Thyroid gland (tissue), 4 donors: Measurements from ENCODE around the gene IFIT5. TPM values are rescaled to one million over a fixed set of nuclear protein-coding genes. Genes with fewer than 3 reads are reported as not detected.
A peak's percentile ranks its signal among the peaks of the same experiment; 100 is the strongest.

Source experiments
- DNase-seq, 2 donors: peaks; one replicate each; pipeline ENCODE4 v3.0.0-alpha.2; 2019
- H3K27ac ChIP-seq, 3 donors: fragments of 200-600 bp; sonication (generic); 1 replicate in 2 of 3; 2 replicates in 1 of 3; pipeline ENCODE4 v1.5.1; 2016 to 2019; ENCODE audit warnings: mild to moderate bottlenecking in 1 of 3, moderate library complexity in 1 of 3
- H3K27me3 ChIP-seq: fragments of 200-600 bp; sonication (generic); one replicate; pipeline ENCODE4 v1.5.1; 2019
- H3K36me3 ChIP-seq, 2 donors: fragments of 200-600 bp; sonication (generic); one replicate each; pipeline ENCODE4 v1.5.1; 2016 to 2019
- H3K4me1 ChIP-seq, 2 donors: fragments of 200-600 bp; sonication (generic); one replicate each; pipeline ENCODE4 v1.5.1; 2017 to 2019
- H3K4me3 ChIP-seq, 3 donors: fragments of 200-600 bp; sonication (generic); replicated peaks in 1 of 3; 1 replicate in 2 of 3; 2 replicates in 1 of 3; pipeline ENCODE4 v1.5.1; 2016; ENCODE audit warnings: mild to moderate bottlenecking in 1 of 3
- H3K9me3 ChIP-seq: fragments of 200-600 bp; sonication (generic); one replicate; pipeline ENCODE4 v1.5.1; 2017
- POLR2A ChIP-seq, 2 donors: fragments of 450-650 bp; IDR thresholded peaks; one replicate each; pipeline ENCODE4 v1.6.1; 2017; ENCODE audit warnings: antibody characterized with exemption in 2 of 2, mild to moderate bottlenecking in 2 of 2, moderate library complexity in 1 of 2
- WGBS, 2 donors: methylation state at CpG; one replicate each; pipeline ENCODE4 v1.1.5; 2017; 5-methylcytosine and 5-hydroxymethylcytosine counted together
- intact Hi-C: fragments of 100-400 bp; cut with DNase I; formaldehyde crosslinking; loops from one replicate; pipeline ENCODE4 v1.15.1; 2023
- total RNA-seq, 4 donors: library from RNA; depleted of rRNA; stranded (reverse); fragments of >200 nt; gene quantifications; one replicate each; pipeline ENCODE4 v1.2.3, GENCODE V29; 2016
- TF ChIP-seq, protein P1 (sequence below), 6 experiments: fragments of 200-600 bp in 3 of 6; fragments of 450-650 bp in 3 of 6; sonication (generic) in 3 of 6; IDR thresholded peaks; one replicate each; pipeline ENCODE4 v1.5.1; 2016 to 2019; ENCODE audit warnings: antibody characterized with exemption in 6 of 6, mild to moderate bottlenecking in 2 of 6, inconsistent platforms in 1 of 6, moderate library complexity in 1 of 6

Gene IFIT5, protein sequence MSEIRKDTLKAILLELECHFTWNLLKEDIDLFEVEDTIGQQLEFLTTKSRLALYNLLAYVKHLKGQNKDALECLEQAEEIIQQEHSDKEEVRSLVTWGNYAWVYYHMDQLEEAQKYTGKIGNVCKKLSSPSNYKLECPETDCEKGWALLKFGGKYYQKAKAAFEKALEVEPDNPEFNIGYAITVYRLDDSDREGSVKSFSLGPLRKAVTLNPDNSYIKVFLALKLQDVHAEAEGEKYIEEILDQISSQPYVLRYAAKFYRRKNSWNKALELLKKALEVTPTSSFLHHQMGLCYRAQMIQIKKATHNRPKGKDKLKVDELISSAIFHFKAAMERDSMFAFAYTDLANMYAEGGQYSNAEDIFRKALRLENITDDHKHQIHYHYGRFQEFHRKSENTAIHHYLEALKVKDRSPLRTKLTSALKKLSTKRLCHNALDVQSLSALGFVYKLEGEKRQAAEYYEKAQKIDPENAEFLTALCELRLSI
- 10 to 100 TPM; 13.7 to 23.0 (median 17.1) TPM for total RNA-seq

DNA sequence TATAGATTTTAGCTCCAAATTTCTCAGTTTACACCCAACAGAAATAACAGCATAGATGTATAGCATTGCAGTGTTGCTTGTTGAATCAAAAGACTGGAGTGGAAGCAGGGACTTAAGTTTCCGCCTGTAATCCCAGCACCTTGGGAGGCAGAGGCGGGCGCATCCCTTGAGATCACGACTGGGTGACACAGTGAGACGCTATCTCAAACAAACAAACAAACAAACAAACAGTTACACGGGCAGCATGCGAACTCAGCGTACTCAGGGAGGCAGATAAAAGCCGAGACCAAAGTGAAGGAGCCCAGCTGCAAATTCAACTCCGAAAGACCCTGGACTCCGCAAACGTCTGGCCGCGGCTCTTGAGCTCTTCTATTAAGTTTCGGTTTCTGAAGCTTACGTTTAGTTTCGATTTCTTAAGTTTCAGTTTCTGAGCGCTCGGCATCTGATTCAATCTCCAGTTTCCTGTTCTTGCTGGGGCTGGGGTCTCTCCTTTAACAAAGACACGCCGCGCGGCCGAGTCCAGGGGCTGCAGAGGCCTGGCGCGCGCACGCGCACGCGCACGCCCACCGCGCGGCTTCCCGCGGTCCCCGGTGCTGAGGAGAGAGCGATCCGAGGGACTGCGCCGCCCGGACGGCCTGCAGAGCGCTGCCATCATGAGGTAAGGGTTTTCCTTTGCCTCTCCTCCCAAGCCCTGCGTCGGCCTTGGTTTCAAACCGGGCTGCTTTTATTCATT is at the start of gene IFIT5:
IFIT5 (plus strand) TSS at position 423 of the 733 bp plus-strand sequence; CDS start at position 654, 231 bp downstream.
- peak; percentile 7 to 80 for TF ChIP-seq POLR2A (IDR thresholded peaks at IDR 0.05)
- TF ChIP-seq, protein P1, sequence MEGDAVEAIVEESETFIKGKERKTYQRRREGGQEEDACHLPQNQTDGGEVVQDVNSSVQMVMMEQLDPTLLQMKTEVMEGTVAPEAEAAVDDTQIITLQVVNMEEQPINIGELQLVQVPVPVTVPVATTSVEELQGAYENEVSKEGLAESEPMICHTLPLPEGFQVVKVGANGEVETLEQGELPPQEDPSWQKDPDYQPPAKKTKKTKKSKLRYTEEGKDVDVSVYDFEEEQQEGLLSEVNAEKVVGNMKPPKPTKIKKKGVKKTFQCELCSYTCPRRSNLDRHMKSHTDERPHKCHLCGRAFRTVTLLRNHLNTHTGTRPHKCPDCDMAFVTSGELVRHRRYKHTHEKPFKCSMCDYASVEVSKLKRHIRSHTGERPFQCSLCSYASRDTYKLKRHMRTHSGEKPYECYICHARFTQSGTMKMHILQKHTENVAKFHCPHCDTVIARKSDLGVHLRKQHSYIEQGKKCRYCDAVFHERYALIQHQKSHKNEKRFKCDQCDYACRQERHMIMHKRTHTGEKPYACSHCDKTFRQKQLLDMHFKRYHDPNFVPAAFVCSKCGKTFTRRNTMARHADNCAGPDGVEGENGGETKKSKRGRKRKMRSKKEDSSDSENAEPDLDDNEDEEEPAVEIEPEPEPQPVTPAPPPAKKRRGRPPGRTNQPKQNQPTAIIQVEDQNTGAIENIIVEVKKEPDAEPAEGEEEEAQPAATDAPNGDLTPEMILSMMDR (IDR thresholded peaks at IDR 0.05): no peak
- Histone ChIP-seq H3K4me3 (peak within 1 kb of the TSS; percentile 77 to 94 (median 77)), H3K4me1 (peaks cover 0 to 15% of the 10 kb centered on the region in 2 donors), H3K27me3 (no peaks in the 10 kb centered on the region), H3K27ac (peak within 1 kb of the TSS; percentile 98 to 100 (median 99)), H3K9me3 (no peaks in the 10 kb centered on the region), H3K36me3 (peaks cover 0 to 4% of the 10 kb centered on the region in 2 donors)
- WGBS, 2 donors: 0% methylated on average over 46 to 48 of the region's 48 CpGs
- peak; percentile 72 to 75 for DNase-seq
- intact Hi-C loops: no loop called here

DNA sequence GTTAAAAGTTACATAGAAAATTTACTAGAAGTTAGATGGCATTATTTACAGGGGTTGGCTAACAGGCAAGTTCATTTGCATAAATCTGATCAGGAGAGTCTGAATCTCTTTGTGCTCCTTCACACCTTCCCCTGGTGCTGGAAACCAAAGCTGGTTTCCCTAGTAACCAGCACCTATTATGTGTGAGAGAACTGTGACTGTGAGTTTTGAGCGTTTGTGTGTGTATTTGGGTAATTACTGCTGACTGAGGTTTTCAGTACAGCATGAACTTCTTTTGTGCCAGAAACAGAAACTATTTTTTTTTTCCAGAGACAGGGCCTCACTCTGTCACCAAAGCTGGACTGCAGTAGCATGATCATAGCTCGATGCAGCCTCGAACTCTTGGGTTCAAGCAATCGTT is 46.8 kb upstream of the IFIT5 start:
- H3K9me3 ChIP-seq: no peaks in the 10 kb centered on the region
- H3K27ac ChIP-seq: peak overlapping the region in 1 of 3 donors; percentile 66
- H3K36me3 ChIP-seq: no peaks in the 10 kb centered on the region
- TF ChIP-seq POLR2A (IDR thresholded peaks at IDR 0.05): no peak
- TF ChIP-seq, protein P1 (IDR thresholded peaks at IDR 0.05): no peak
- intact Hi-C loops: no loop called here
- 59 to 63% methylated on average over 4 of the region's 4 CpGs for WGBS, 2 donors
- peaks cover 8 to 13% of the 10 kb centered on the region in 2 donors for H3K4me1 ChIP-seq
- no peak for DNase-seq
- H3K4me3 ChIP-seq: no peak overlapping the region
- no peaks in the 10 kb centered on the region for H3K27me3 ChIP-seq

DNA sequence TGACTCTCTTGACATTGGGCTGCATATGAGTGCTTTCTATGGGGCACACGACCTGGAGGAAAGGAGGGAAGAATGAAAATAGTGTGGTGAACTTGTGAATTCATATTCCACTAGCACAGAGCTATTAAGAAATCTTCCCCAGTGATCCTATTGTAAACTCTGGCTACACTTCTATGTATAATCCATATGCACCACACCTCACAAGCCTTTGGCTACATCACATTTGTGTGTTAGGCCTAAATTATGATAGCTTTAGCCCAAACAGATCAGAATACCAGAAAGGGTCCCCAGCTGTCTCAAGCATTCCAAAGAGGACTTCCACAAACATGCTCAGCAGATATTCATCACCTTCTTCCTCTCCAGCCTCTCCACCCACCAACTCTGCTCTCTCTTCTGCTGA is 46.2 kb upstream of the IFIT5 start:
- Histone ChIP-seq H3K27ac (peak overlapping the region in 1 of 3 donors; percentile 66), H3K9me3 (no peaks in the 10 kb centered on the region), H3K36me3 (no peaks in the 10 kb centered on the region), H3K27me3 (no peaks in the 10 kb centered on the region), H3K4me1 (peaks cover 8 to 16% of the 10 kb centered on the region in 2 donors), H3K4me3 (no peak overlapping the region)
- no peak for DNase-seq
- no peak for TF ChIP-seq POLR2A (IDR thresholded peaks at IDR 0.05)
- TF ChIP-seq, protein P1 (IDR thresholded peaks at IDR 0.05): no peak
- intact Hi-C loops: no loop called here
- WGBS, 2 donors: 59 to 60% methylated on average over 1 of the region's 1 CpG

DNA sequence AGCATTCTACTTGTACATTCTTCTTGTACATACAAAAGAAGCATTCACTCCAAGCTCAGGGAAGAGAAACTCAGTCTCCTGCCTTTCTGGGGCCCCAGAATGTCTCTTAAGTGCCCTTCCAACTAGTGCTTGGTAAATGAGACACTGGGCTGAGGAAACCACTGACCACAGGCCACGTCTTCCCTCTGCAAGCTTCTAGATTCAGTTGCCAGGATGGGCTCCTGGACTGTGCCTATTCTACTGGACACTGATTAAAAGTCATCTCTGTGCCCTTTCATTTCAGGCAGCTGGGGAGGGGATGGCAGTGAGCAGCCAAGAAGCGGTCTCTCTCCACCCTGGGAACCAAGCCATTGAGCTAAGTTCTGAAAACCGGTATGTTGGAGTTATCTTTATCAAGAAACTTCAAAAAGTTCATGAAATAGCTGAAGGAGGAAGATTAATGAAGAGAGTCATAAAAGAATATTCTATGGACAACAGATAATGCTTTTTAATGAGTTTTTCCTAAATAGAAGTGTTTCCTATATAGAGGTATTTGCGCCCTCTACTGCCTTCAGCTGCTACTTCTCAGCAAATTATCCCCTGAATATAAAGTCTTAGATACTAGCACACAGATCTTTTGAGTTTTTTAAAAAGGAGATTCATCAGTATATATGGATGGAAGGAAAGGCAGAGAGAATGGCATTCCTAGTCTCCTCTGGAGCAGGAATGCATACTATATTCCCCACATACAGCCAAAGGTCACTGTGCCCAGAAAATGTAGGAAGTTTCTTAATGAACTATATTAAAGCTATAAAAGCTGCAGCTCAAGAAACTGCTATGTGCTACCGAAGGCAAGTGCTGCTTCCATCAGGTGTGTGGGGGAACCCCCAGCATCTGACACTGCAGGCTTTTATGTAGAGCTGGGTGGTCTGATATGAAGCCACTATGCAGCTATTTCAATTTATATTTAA is 44.9 kb upstream of the IFIT5 start:
- TF ChIP-seq, protein P1 (IDR thresholded peaks at IDR 0.05): peak in 4 of 6 experiments; percentile 16 to 35 (median 33)
- TF ChIP-seq POLR2A (IDR thresholded peaks at IDR 0.05): no peak
- intact Hi-C loops: no loop called here
- DNase-seq: no peak

More for the DNA sequence above, 44.9 kb upstream of the IFIT5 start:
- no peak overlapping the region for H3K4me3 ChIP-seq
- no peaks in the 10 kb centered on the region for H3K36me3 ChIP-seq
- H3K4me1 ChIP-seq: peaks cover 16 to 27% of the 10 kb centered on the region in 2 donors
- no peaks in the 10 kb centered on the region for H3K27me3 ChIP-seq
- H3K9me3 ChIP-seq: no peaks in the 10 kb centered on the region
- 72 to 73% methylated on average over 5 of the region's 5 CpGs for WGBS, 2 donors
- H3K27ac ChIP-seq: no peak overlapping the region
